ENCODE results near the gene ERN1.

DNA sequence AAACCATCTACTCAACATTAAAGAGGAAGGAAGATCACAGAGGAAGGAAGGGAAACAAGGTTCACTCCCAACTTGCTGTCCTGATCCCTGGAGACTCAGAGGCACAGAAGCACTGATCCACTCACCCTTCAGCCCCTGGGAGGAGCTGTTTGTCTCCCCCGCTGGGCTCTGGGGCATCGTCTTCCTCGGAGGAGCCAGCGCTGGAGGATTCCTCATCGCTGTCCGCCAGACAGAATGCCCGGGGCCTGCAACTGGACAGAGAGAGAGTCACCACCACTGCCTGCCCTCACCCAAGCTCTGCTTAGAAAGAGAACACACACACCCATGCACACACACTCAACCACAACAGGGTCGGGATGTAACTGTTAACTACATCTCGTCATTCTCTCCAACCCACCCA lies 24.8 kb upstream of the ERN1 start:
- no peak for TF ChIP-seq EZH2 (IDR thresholded peaks at IDR 0.05; ENCODE audit: borderline replicate concordance, low read depth, low read length, poor library complexity, severe bottlenecking)
- TF ChIP-seq, protein P1, sequence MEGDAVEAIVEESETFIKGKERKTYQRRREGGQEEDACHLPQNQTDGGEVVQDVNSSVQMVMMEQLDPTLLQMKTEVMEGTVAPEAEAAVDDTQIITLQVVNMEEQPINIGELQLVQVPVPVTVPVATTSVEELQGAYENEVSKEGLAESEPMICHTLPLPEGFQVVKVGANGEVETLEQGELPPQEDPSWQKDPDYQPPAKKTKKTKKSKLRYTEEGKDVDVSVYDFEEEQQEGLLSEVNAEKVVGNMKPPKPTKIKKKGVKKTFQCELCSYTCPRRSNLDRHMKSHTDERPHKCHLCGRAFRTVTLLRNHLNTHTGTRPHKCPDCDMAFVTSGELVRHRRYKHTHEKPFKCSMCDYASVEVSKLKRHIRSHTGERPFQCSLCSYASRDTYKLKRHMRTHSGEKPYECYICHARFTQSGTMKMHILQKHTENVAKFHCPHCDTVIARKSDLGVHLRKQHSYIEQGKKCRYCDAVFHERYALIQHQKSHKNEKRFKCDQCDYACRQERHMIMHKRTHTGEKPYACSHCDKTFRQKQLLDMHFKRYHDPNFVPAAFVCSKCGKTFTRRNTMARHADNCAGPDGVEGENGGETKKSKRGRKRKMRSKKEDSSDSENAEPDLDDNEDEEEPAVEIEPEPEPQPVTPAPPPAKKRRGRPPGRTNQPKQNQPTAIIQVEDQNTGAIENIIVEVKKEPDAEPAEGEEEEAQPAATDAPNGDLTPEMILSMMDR (conservative IDR thresholded peaks at IDR 0.05; ENCODE audit: low read depth, low read length): no peak
